IPS-15b (cell line): Measurements from ENCODE around the gene WDR45B.
A peak's percentile ranks its signal among the peaks of the same experiment; 100 is the strongest.

Experiments
- H3K27me3 ChIP-seq: one replicate; pipeline ENCODE4 v1.6.1; 2013; ENCODE audit warnings: low read length; ENCODE audit not compliant: control insufficient read depth, insufficient read depth
- H3K36me3 ChIP-seq: one replicate; pipeline ENCODE4 v1.6.1; 2013; ENCODE audit warnings: low read length; ENCODE audit not compliant: control insufficient read depth, insufficient read depth
- H3K4me1 ChIP-seq: one replicate; pipeline ENCODE4 v1.6.1; 2013; ENCODE audit warnings: mild to moderate bottlenecking, low read length; ENCODE audit not compliant: control insufficient read depth, insufficient read depth
- H3K4me3 ChIP-seq: one replicate; pipeline ENCODE4 v1.5.1; 2013; ENCODE audit warnings: low read depth, low read length
- H3K9ac ChIP-seq: one replicate; pipeline ENCODE4 v1.6.1; 2013; ENCODE audit warnings: low read depth, mild to moderate bottlenecking, low read length
- H3K9me3 ChIP-seq: one replicate; pipeline ENCODE4 v1.6.1; 2013; ENCODE audit warnings: mild to moderate bottlenecking, low read length; ENCODE audit not compliant: control insufficient read depth, insufficient read depth

Gene WDR45B

GRCh38 chr17:82648165-82648668 lies at the start of gene WDR45B:
Gene WDR45B (minus strand): TSS chr17:82648444. CDS start chr17:82648340, 104 bp downstream.
- no peaks in the 10 kb centered on the region for H3K36me3 ChIP-seq
- no peaks in the 10 kb centered on the region for H3K27me3 ChIP-seq
- peak within 1 kb of the TSS; percentile 78 for H3K4me3 ChIP-seq
- H3K9ac ChIP-seq: peak within 1 kb of the TSS; percentile 85
- no peaks in the 10 kb centered on the region for H3K9me3 ChIP-seq
- no peaks in the 10 kb centered on the region for H3K4me1 ChIP-seq

GRCh38 chr17:82697808-82698064 lies 49.5 kb upstream of the WDR45B start:
- H3K9me3 ChIP-seq: no peaks in the 10 kb centered on the region
- no peaks in the 10 kb centered on the region for H3K36me3 ChIP-seq
- peaks cover 29% of the 10 kb centered on the region for H3K27me3 ChIP-seq
- no peak overlapping the region for H3K9ac ChIP-seq
- H3K4me3 ChIP-seq: peak overlapping the region; percentile 35
- H3K4me1 ChIP-seq: no peaks in the 10 kb centered on the region

GRCh38 chr17:82696916-82697807 lies 48.9 kb upstream of the WDR45B start:
- H3K4me1 ChIP-seq: no peaks in the 10 kb centered on the region
- no peak overlapping the region for H3K9ac ChIP-seq
- H3K36me3 ChIP-seq: no peaks in the 10 kb centered on the region
- no peaks in the 10 kb centered on the region for H3K9me3 ChIP-seq
- peak overlapping the region; percentile 35 for H3K4me3 ChIP-seq
- H3K27me3 ChIP-seq: peaks cover 29% of the 10 kb centered on the region

DNA sequence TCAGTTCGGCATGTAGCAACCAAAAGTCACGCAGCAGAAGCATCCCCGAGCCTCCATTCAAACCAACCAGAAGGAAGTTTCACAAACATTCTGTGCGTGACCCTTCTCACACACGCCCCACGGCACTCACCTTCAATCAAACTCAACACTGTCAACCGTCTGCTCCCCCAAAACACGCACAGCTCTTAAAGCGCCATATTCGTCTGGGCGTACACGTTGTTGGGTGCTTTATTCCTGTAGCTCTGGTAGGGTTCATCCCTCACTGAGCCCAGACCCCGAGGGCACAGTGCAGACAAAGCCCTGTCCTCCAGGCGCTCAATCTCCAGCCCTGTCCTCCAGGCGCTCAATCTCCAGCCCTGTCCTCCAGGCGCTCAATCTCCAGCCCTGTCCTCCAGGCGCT lies 48.0 kb upstream of the WDR45B start:
- H3K4me3 ChIP-seq: no peak overlapping the region
- no peaks in the 10 kb centered on the region for H3K9me3 ChIP-seq
- H3K27me3 ChIP-seq: peaks cover 29% of the 10 kb centered on the region
- H3K4me1 ChIP-seq: no peaks in the 10 kb centered on the region
- H3K9ac ChIP-seq: no peak overlapping the region
- H3K36me3 ChIP-seq: no peaks in the 10 kb centered on the region

- no peaks in the 10 kb centered on the region for H3K9me3 ChIP-seq
- no peak overlapping the region for H3K9ac ChIP-seq
- H3K4me3 ChIP-seq: no peak overlapping the region
- no peaks in the 10 kb centered on the region for H3K36me3 ChIP-seq
- H3K4me1 ChIP-seq: no peaks in the 10 kb centered on the region
- peaks cover 22% of the 10 kb centered on the region for H3K27me3 ChIP-seq
Observed at GRCh38 chr17:82694647-82695046, 46.4 kb upstream of the WDR45B start.

GRCh38 chr17:82693168-82693867 lies 45.1 kb upstream of the WDR45B start:
- Histone ChIP-seq H3K4me1 (no peaks in the 10 kb centered on the region), H3K27me3 (peaks cover 16% of the 10 kb centered on the region), H3K4me3 (no peak overlapping the region), H3K9ac (no peak overlapping the region), H3K36me3 (no peaks in the 10 kb centered on the region), H3K9me3 (no peaks in the 10 kb centered on the region)

- Histone ChIP-seq H3K4me1 (no peaks in the 10 kb centered on the region), H3K9me3 (no peaks in the 10 kb centered on the region), H3K27me3 (peaks cover 11% of the 10 kb centered on the region), H3K9ac (no peak overlapping the region), H3K36me3 (no peaks in the 10 kb centered on the region), H3K4me3 (no peak overlapping the region)
Observed at GRCh38 chr17:82692268-82692667, 44.0 kb upstream of the WDR45B start.

- peaks cover 5% of the 10 kb centered on the region for H3K27me3 ChIP-seq
- H3K4me1 ChIP-seq: no peaks in the 10 kb centered on the region
- no peak overlapping the region for H3K4me3 ChIP-seq
- no peaks in the 10 kb centered on the region for H3K36me3 ChIP-seq
- H3K9ac ChIP-seq: no peak overlapping the region
- H3K9me3 ChIP-seq: no peaks in the 10 kb centered on the region
Observed at GRCh38 chr17:82691714-82692113, 43.5 kb upstream of the WDR45B start.

DNA sequence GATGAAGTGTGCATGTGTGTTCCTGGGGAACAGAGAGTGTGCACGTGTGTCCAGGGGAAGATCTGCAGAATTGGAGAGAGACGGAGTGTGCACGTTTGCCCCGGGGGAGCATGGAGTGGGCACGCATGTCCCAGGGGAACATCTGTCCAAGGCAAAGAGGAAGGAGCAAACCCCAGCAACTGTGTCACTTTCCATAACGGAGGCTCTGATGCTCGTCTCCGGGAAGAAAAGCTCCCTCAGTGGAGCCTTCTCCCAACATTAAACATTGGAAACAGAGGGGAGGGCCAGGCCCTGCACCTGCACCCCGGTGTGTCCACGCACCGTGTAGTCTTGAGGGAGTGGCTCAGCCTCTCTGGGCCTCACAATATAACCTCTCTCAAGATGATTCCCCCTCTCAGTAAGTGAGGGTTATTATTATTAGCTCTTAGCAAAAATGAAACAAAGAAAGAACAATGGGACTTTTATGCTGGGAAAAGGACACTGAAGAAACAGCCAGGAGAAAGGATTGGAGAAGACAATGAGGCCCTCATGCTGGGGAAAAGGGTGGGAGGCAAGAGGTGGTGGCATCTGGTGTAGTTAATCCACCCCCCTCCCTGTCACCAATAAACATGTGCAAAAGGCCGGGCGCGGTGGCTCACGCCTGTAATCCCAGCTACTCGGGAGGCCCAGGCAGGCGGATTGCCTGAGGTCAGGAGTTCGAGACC lies 42.7 kb upstream of the WDR45B start:
- Histone ChIP-seq H3K36me3 (no peaks in the 10 kb centered on the region), H3K27me3 (no peaks in the 10 kb centered on the region), H3K4me3 (no peak overlapping the region), H3K9me3 (no peaks in the 10 kb centered on the region), H3K4me1 (no peaks in the 10 kb centered on the region), H3K9ac (no peak overlapping the region)

GRCh38 chr17:82689077-82689476 lies 40.8 kb upstream of the WDR45B start:
- Histone ChIP-seq H3K4me3 (no peak overlapping the region), H3K4me1 (no peaks in the 10 kb centered on the region), H3K27me3 (no peaks in the 10 kb centered on the region), H3K9me3 (no peaks in the 10 kb centered on the region), H3K36me3 (no peaks in the 10 kb centered on the region), H3K9ac (no peak overlapping the region)

GRCh38 chr17:82687871-82688270 lies 39.6 kb upstream of the WDR45B start:
- Histone ChIP-seq H3K4me3 (no peak overlapping the region), H3K9ac (no peak overlapping the region), H3K36me3 (no peaks in the 10 kb centered on the region), H3K27me3 (no peaks in the 10 kb centered on the region), H3K9me3 (no peaks in the 10 kb centered on the region), H3K4me1 (no peaks in the 10 kb centered on the region)
